LNCAP (cell line): ENCODE results near the gene LAMC2.

Experiments
- CTCF ChIP-seq: fragments of 450-650 bp; IDR thresholded peaks from 2 replicates; pipeline ENCODE4 v1.5.1; 2017; ENCODE audit warnings: mild to moderate bottlenecking

The LAMC2 gene

GRCh38 chr1:183226361-183226760 lies 40.3 kb downstream of the LAMC2 start:
- no peak for TF ChIP-seq CTCF

GRCh38 chr1:183226963-183227362 lies 40.9 kb downstream of the LAMC2 start:
- no peak for TF ChIP-seq CTCF

GRCh38 chr1:183227422-183228346 lies 41.6 kb downstream of the LAMC2 start:
- TF ChIP-seq CTCF, result peak; percentile 76

- TF ChIP-seq CTCF, result peak; percentile 37
Observed at GRCh38 chr1:183228347-183229220, 42.5 kb downstream of the LAMC2 start.

GRCh38 chr1:183230413-183230812 lies 44.3 kb downstream of the LAMC2 start:
- TF ChIP-seq CTCF, result no peak

GRCh38 chr1:183231545-183231944 lies 45.5 kb downstream of the LAMC2 start:
- no peak for TF ChIP-seq CTCF

- no peak for TF ChIP-seq CTCF
Observed at GRCh38 chr1:183233113-183233512, 47.0 kb downstream of the LAMC2 start.
